CD4-positive, alpha-beta T cell treated with Interleukin-15 for 1 hour (primary cell): ENCODE measurements around the gene MMP23B.
A peak's percentile ranks its signal among the peaks of the same experiment; 100 is the strongest.
"Not testable (repeated sequence)": the region's sequence is repeated elsewhere in the genome, so short reads cannot be mapped to it uniquely, and the experiment has no call there.

ENCODE experiments used
- DNase-seq: peaks from one replicate; pipeline ENCODE4 v3.0.0-alpha.2; 2020

Gene MMP23B

DNA sequence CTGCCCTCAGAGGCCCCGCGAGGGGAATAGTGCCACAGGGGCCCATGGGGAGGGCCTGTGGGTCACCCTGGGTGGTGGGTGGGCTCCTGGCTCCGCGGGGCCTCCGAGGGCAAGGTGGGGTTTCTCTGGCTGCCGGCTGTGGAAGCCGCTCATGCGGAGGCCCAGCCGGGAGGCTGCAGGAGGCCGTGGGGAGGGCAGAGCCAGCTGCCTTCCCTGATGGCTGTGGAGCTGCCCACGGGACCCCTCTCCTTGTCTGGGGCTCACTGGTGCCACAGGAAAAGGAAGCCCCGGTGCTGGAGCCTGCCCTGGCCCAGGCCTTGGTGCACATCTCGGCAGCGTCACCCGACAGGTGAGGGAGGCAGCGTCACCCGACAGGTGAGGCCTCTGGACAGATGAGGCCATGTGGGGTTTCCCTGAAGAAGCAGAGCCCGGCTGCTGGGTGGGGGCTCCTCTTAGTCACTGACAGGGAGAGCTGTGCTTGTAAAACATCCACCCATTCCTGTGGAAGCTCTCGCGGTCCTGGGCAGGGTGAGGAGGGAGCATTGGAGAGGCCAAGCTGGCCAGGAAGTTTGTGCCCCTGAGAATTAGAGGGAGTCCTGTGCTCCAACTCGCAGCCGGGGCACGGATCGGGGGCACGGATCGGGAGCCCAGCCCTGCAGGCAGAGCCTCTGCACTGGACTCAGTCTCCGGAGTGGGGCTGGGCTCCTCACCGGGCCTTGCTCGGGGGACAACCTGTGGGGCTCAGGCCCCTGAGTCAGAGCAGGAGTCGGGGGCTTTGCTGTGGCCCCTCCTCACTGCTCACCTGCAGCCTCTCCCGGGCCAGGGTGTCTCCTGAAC lies 10.6 kb upstream of the MMP23B start:
- DNase-seq, result no peak

- DNase-seq, result no peak
Measured at GRCh38 chr1:1622010-1622787, 9.8 kb upstream of the MMP23B start.

DNA sequence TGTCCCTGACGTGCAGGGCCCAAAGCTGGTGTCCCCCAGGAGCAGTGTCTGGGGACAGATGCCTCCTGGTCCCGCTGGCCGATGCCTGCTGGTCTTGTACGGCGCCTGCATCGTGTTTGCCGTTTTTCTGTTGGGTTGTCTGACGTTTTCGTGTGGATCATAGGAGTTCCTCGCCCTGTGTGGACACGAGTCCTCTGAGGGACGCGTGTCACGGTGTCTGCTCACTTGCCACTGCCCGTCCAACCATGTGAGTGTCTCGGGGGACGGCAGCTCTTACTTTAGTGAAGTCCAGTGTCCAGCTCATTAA lies 9.2 kb upstream of the MMP23B start:
- no peak for DNase-seq

GRCh38 chr1:1623181-1623630 lies 8.8 kb upstream of the MMP23B start:
- DNase-seq, result no peak

GRCh38 chr1:1623631-1624442 lies 8.1 kb upstream of the MMP23B start:
- DNase-seq, result no peak

DNA sequence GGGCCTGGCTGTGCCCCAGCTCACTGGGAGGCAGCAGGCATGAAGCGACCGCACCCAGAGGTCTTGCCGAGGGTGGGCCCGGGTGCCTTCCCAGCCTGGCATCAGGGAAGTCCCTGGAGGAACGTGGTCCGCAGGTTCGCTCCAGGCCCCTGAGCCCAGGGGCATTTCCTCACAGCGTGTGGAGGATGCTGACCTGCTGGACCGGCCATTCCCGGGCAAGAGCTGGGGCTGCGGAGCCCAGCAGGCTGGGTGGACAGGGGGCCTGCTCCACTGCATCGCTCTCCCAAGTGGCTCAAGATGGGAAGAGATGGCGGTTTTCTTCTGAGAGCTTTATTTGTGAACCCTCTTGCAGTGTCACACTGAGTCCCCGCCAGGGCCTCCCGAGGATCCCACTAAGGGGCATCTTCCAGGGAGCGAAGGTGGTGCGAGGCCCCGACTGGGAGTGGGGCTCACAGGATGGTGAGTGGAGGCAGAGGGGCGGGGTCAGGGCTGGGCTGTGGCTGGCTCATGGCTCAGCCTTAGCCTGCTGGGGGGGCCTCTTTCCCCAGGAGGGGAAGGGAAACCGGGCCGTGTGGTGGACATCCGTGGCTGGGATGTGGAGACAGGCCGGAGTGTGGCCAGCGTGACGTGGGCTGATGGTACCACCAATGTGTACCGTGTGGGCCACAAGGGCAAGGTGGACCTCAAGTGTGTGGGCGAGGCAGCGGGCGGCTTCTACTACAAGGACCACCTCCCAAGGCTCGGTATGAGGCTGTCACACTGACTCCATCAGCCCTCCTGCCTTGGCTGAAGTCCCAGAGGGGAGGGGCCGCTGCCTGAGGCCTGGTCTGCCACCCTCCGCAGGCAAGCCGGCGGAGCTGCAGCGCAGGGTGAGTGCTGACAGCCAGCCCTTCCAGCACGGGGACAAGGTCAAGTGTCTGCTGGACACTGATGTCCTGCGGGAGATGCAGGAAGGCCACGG lies 7.2 kb upstream of the MMP23B start:
- no peak for DNase-seq

- DNase-seq, result no peak
Measured at GRCh38 chr1:1625404-1625775, 6.6 kb upstream of the MMP23B start.

- DNase-seq, result no peak
Measured at GRCh38 chr1:1625824-1626206, 6.2 kb upstream of the MMP23B start.

- no peak for DNase-seq
Measured at GRCh38 chr1:1626207-1627141, 5.5 kb upstream of the MMP23B start.

DNA sequence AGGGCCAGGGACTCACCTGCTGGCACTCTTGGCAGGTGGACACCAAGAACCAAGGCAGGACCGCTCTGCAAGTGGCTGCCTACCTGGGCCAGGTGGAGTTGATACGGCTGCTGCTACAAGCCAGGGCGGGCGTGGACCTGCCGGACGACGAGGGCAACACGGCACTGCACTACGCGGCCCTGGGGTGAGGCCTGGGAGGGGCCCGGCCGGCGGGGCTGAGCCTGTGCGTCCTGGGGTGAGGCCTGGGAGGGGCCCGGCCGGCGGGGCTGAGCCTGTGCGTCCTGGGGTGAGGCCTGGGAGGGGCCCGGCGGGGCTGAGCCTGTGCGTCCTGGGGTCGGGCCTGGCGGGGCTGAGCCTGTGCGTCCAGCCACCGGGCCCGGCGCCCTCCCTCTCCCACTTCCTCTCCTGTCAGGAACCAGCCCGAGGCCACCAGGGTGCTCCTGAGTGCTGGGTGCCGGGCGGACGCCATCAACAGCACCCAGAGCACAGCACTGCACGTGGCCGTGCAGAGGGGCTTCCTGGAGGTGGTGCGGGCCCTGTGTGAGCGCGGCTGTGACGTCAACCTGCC lies 4.6 kb upstream of the MMP23B start:
- no peak for DNase-seq

DNA sequence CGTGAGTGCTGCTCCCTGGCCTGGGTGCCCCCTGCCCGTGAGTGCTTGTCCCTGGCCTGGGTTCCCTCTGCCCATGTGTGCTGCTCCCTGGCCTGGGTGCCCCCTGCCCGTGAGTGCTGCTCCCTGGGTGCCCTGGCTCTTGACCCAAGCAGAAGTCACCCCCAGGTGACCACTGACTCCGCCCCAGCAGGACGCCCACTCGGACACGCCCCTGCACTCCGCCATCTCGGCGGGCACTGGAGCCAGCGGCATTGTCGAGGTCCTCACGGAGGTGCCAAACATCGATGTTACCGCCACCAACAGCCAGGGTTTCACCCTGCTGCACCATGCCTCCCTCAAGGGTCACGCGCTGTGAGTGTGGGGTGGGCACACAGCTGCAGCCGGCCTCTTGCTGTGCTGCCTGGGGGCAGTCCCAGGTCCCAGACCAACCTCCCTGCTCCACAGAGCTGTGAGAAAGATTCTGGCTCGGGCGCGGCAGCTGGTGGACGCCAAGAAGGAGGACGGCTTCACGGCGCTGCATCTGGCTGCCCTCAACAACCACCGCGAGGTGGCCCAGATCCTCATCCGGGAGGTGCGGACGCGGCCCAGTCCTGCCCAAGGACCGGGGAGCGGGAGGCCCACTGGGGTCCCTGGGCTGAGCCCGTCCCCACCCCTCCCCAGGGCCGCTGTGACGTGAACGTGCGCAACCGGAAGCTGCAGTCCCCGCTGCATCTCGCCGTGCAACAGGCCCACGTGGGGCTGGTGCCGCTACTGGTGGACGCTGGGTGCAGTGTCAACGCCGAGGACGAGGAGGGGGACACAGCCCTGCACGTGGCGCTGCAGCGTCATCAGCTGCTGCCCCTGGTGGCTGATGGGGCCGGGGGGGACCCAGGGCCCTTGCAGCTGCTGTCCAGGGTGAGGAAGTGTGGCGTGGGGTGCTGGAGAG lies 3.9 kb upstream of the MMP23B start:
- no peak for DNase-seq

DNA sequence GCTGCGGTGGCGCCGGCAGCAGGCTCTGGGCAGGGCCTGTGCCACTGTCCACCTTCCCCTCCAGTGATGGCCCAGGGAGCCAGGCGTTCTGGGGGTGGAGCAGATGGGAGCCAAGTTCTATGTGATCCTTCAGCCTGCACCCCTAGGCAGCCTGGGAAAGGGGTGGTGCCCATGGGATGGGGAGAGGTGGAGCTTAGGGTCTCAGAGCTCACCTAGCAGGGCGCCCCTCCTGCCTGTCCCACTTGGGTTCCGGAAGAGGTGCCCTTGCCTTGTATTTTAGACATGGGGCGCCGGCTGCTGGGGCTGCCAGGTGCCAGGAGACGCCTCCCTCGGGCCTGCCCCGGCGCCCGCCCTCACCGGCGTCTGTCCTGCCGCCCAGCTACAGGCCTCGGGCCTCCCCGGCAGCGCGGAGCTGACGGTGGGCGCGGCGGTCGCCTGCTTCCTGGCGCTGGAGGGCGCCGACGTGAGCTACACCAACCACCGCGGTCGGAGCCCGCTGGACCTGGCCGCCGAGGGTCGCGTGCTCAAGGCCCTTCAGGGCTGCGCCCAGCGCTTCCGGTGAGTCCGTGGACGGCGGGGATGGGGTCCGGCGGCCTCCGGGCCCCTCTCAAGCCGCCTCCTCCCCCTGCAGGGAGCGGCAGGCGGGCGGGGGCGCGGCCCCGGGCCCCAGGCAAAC lies 3.1 kb upstream of the MMP23B start:
- DNase-seq, result peak; percentile 37

DNA sequence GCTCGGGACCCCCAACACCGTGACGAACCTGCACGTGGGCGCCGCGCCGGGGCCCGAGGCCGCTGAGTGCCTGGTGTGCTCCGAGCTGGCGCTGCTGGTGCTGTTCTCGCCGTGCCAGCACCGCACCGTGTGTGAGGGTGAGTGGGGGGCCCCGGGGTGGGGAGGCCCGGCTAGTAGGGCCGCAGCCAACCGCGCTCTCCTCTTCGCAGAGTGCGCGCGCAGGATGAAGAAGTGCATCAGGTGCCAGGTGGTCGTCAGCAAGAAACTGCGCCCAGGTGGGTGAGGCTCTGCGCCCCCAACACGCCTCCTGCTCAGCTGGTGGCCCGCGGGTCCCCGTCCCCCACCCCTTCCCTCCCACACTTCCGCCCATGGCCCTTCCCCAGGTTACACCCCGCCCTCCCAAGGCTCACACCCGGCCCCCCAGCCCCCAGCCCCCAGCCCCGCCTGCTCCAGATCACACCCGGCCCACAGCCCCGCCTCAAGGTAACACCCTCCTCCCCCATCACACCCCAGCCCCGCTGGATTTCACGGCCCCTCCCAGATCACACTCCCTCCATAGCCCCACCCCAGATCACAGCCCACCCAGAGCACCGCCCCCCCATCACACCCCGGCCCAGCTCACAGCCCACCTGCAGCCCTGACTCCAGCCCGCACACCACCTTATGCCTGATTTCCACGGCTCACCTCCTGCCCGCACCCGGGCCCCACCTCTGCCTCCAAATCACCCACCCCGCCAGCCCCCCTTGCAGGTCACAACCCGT lies 2.4 kb upstream of the MMP23B start:
- DNase-seq, result peak; percentile 89

DNA sequence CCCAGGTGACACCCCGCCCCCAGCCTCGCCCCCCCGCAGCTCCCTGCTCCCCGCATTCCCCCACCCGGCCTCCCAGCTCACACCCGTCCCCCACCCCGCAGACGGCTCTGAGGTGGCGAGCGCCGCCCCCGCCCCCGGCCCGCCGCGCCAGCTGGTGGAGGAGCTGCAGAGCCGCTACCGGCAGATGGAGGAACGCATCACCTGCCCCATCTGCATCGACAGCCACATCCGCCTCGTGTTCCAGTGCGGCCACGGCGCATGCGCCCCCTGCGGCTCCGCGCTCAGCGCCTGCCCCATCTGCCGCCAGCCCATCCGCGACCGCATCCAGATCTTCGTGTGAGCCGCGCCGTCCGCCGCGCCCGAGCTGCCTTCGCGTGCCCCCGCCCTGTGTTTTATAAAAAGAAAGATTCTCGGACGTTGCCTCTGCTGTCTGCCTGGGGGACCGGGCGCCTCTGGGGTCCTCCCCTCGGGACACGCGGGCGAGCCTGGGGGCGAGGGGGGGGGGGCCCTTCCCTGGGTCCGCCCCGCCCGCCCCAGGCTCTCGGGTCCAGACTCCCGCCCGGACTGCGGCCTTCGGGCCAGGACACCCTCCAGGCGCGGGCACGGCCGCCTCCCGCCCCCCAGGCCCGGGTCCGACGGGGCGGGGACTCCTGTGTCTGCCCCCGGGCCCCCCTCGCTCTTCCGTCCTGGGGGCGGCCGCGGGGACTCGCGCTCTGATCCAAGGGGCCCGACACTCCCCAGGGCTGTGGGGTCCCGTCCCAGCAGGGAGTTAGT lies 1.6 kb upstream of the MMP23B start:
- DNase-seq, result peak; percentile 98

DNA sequence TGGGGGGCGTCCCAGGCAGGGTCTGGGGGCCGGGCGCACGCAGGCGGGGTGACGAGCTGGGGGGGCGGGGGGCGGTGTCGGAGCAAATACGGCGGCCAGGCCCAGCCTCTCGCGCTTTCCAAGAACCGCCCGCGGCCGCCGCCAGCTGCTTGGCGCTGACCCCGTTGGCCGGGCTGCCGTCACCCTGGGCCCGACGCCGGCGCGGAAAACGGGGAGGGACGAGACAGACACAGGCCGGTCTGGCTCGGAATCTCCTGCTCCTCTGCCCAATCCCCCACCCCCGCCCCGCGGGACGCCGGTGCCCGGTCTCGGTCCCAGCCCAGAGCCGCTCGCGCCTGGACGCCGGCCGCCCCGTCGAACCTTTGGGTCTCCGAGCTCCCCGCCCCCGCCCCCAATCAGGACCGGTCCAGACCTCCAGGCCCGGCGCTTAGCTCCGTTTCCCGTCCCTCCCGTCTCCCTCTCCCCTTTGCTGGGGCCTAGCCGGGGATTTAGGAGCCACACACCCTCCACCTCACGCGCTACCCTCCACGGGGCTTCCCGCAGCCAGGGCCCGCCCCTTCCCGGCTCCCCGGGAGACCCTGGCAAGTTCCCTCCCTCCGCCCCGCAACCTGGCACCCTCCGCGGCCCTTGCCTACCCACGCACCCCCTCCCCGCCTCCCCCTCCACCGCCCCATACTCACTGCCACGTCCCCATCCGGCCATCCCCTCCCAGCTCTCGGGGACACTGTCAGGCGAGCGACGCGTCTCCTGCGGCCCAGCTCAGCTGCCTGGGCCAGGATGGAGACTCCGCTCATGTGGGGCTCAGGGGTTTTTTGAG lies 800 bp upstream of the MMP23B start:
- DNase-seq, result peak; percentile 46

DNA sequence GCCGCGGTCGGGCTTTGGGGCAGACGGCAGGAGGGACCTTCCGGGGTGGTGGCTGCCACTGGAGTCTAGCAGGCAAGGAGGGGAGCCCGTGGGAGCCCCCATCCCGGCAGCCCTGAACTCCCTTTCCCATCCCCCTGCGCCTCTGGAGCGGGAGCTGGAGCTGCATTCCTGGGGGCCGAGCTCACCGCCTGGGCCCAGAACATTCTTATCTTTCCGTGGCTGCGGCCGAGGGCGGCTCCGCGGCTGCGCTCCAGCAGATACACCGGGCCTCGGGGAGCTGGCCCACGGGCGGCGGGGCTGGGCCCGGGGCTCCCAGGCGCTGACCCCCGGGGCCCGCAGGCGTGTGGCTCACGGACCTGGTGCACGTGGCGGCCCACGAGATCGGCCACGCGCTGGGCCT lies 1.4 kb downstream of the MMP23B start:
- DNase-seq, result not testable (repeated sequence)

DNA sequence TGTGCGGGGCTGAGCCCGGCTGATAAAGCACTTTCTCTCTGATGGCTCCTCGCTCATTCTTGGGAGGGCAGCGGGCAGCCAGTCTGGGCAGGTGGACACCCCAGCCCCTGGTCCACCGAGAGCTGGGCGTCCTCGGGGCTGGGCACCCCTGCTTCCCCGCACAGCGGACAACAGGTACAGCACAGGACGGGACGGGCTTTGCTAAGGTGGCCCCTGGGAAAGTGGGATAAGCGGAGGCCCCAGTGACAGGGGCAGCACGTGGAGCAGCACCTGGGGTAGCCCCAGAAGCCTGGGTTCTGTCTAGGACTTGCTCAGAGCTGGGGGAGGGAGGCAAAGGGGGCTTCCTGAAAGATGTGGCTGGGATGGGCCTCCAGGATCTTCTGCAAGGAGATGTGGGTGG lies 2.6 kb downstream of the MMP23B start:
- peak; percentile 12 for DNase-seq
